Measurements from ENCODE around the gene DEAF1. TPM values are rescaled to one million over a fixed set of nuclear protein-coding genes. Genes with fewer than 3 reads are reported as not detected.

DEAF1 gene
- total and polyA plus RNA-seq, 2 donors (not counting 3 experiments of a cell fraction or from before 2014, with no cell fraction given): 43.6 to 55.7 TPM

- Histone ChIP-seq H2AFZ (ENCODE audit: low read depth, low read length) (no peak overlapping the region), H3K9ac (replicated peaks; ENCODE audit: extremely low read depth, insufficient read depth, low read length) (no peak overlapping the region), H3K27ac (ENCODE audit: insufficient read depth, low read depth, low read length) (no peak overlapping the region), H3K4me3 (replicated peaks in 1 of 3; ENCODE audit: insufficient read depth in 1 of 3, low read depth in 1 of 3, low read length in 3 of 3) (no peak overlapping the region), H3K4me2 (ENCODE audit: insufficient read depth, low read length) (no peak overlapping the region), H3K4me1 (ENCODE audit: control insufficient read depth, extremely low read depth, insufficient read depth, low read length) (no peaks in the 10 kb centered on the region), H3K9me1 (replicated peaks; ENCODE audit: control insufficient read depth, extremely low read depth, insufficient read depth, low read length) (no peaks in the 10 kb centered on the region), H3K27me3 (ENCODE audit: control insufficient read depth in 2 of 2, insufficient read depth in 2 of 2, low read length in 2 of 2) (no peaks in the 10 kb centered on the region), H3K9me3 (replicated peaks; ENCODE audit: control insufficient read depth, insufficient read depth, low read length) (no peaks in the 10 kb centered on the region), H3K36me3 (ENCODE audit: control insufficient read depth in 2 of 2, extremely low read depth in 1 of 2, insufficient read depth in 2 of 2, low read length in 2 of 2) (peaks cover 12 to 28% of the 10 kb centered on the region in 2 experiments), H4K20me1 (replicated peaks; ENCODE audit: control insufficient read depth, extremely low read depth, insufficient read depth, low read length) (no peaks in the 10 kb centered on the region), H3K79me2 (ENCODE audit: control insufficient read depth, insufficient read depth, low read length) (no peaks in the 10 kb centered on the region)
- intact Hi-C loops (cut with micrococcal nuclease) (no loop called here), dilution Hi-C loops (cut with MboI; ENCODE audit: extremely low pct_ligation_motif_present, low sequenced_read_pairs) (no loop called here)
- TF ChIP-seq MAX (IDR thresholded peaks at IDR 0.05; ENCODE audit: insufficient read depth, insufficient read length) (no peak), MYC (IDR thresholded peaks at IDR 0.05; ENCODE audit: low read depth, low read length) (no peak), EZH2 (IDR thresholded peaks at IDR 0.05; ENCODE audit: borderline replicate concordance, low read depth, low read length, severe bottlenecking) (no peak), FOS (IDR thresholded peaks at IDR 0.05; ENCODE audit: borderline replicate concordance, insufficient read depth, low read length) (no peak), POLR2AphosphoS5 (IDR thresholded peaks at IDR 0.05; ENCODE audit: insufficient read depth, low read depth, low read length) (no peak), GATA2 (IDR thresholded peaks at IDR 0.05; ENCODE audit: insufficient read depth, insufficient read length, low read depth, low read length) (no peak), CTCF (IDR thresholded peaks at IDR 0.05; ENCODE audit: extremely low read depth in 1 of 2, insufficient read depth in 1 of 2, low read depth in 1 of 2, low read length in 2 of 2) (no peak), POLR2A (IDR thresholded peaks at IDR 0.05; ENCODE audit: low read depth, low read length) (no peak)
- no peak for FAIRE-seq
- ChIA-PET POLR2A (no interaction called here), CTCF (interaction anchor here (0.9 kb wide), 1 partner anchor 10 kb away, joined by 4 read pairs; no protein-coding TSS in a partner anchor)
- no peak for DNase-seq (ENCODE audit: low read depth, low spot score)
- no TSS peak for BruUV-seq (replicated peaks)
Measured at GRCh38 chr11:679271-680207, 15.5 kb downstream of the DEAF1 start.

Measured in endothelial cell of umbilical vein (primary cell).